Karpas-422 (cell line): ENCODE results near the gene SHISAL1. TPM values are rescaled to one million over a fixed set of nuclear protein-coding genes. Genes with fewer than 3 reads are reported as not detected.

Source experiments
- DNase-seq: peaks from one replicate; pipeline ENCODE4 v3.0.0-alpha.2; 2015
- H2AFZ ChIP-seq: fragments of 200-600 bp; sonication (generic); 2 replicates; pipeline ENCODE4 v1.6.1; 2014; ENCODE audit warnings: antibody characterized with exemption, low read length, mixed read lengths
- H3K27ac ChIP-seq: fragments of 200-600 bp; sonication (generic); 2 replicates; pipeline ENCODE4 v1.5.1; 2014; ENCODE audit warnings: mild to moderate bottlenecking, low read length, moderate library complexity
- H3K27me3 ChIP-seq: fragments of 200-600 bp; sonication (generic); 2 replicates; pipeline ENCODE4 v1.6.1; 2014; ENCODE audit warnings: low read length, mixed read lengths
- H3K36me3 ChIP-seq: fragments of 200-600 bp; sonication (generic); 2 replicates; pipeline ENCODE4 v1.6.1; 2014; ENCODE audit warnings: low read length, mixed read lengths; ENCODE audit not compliant: insufficient read depth
- H3K4me1 ChIP-seq: fragments of 200-600 bp; sonication (generic); 2 replicates; pipeline ENCODE4 v1.6.1; 2014; ENCODE audit warnings: mild to moderate bottlenecking, low read length, mixed read lengths
- H3K4me2 ChIP-seq: fragments of 200-600 bp; sonication (generic); 2 replicates; pipeline ENCODE4 v1.6.1; 2014; ENCODE audit warnings: low read length, low read depth, mild to moderate bottlenecking; ENCODE audit not compliant: poor library complexity, severe bottlenecking
- H3K4me3 ChIP-seq: fragments of 200-600 bp; sonication (generic); 2 replicates; pipeline ENCODE4 v1.5.1; 2014; ENCODE audit warnings: mild to moderate bottlenecking, antibody characterized with exemption, low read length, mixed read lengths
- H3K79me2 ChIP-seq: fragments of 200-600 bp; sonication (generic); 2 replicates; pipeline ENCODE4 v1.6.1; 2014; ENCODE audit warnings: mild to moderate bottlenecking, low read length, mixed read lengths
- H3K9ac ChIP-seq: fragments of 200-600 bp; sonication (generic); 2 replicates; pipeline ENCODE4 v1.6.0; 2014; ENCODE audit warnings: low read length
- H3K9me2 ChIP-seq: fragments of 200-600 bp; sonication (generic), shearing (Covaris generic); replicated peaks from 2 replicates; pipeline ENCODE4 v1.6.0; 2014; ENCODE audit warnings: mild to moderate bottlenecking, low read length, moderate library complexity; ENCODE audit not compliant: insufficient read depth
- H3K9me3 ChIP-seq: fragments of 300-700, 200-600 bp; sonication (generic); 2 replicates; pipeline ENCODE4 v1.6.1; 2014; ENCODE audit warnings: low read length, mixed read lengths
- H4K20me1 ChIP-seq: fragments of 200-600 bp; sonication (generic); 2 replicates; pipeline ENCODE4 v1.6.1; 2014; ENCODE audit warnings: mild to moderate bottlenecking, antibody characterized with exemption, low read length, low read depth; ENCODE audit not compliant: insufficient read depth
- total RNA-seq: library from RNA; depleted of rRNA; stranded (reverse); fragments of >200 nt; shearing (Covaris generic); gene quantifications from 2 replicates; pipeline ENCODE4 v1.2.3, GENCODE V29; 2014; ENCODE audit warnings: low replicate concordance

SHISAL1 gene
- total RNA-seq, 1 experiment from 2014 or later = not detected

GRCh38 chr22:44220727-44221680, 91.7 kb downstream of the SHISAL1 start:
- no peak for DNase-seq
- Histone ChIP-seq H3K36me3 (no peaks in the 10 kb centered on the region), H3K4me2 (no peak overlapping the region), H4K20me1 (no peaks in the 10 kb centered on the region), H3K4me3 (no peak overlapping the region), H3K9ac (no peak overlapping the region), H3K79me2 (no peaks in the 10 kb centered on the region), H3K9me2 (no peaks in the 10 kb centered on the region), H2AFZ (no peak overlapping the region), H3K4me1 (no peaks in the 10 kb centered on the region), H3K27me3 (no peaks in the 10 kb centered on the region), H3K27ac (no peak overlapping the region), H3K9me3 (no peaks in the 10 kb centered on the region)

- Histone ChIP-seq H4K20me1 (no peaks in the 10 kb centered on the region), H3K27ac (no peak overlapping the region), H3K4me2 (no peak overlapping the region), H3K9me2 (no peaks in the 10 kb centered on the region), H3K4me3 (no peak overlapping the region), H2AFZ (no peak overlapping the region), H3K4me1 (no peaks in the 10 kb centered on the region), H3K9me3 (no peaks in the 10 kb centered on the region), H3K9ac (no peak overlapping the region), H3K79me2 (no peaks in the 10 kb centered on the region), H3K36me3 (no peaks in the 10 kb centered on the region), H3K27me3 (no peaks in the 10 kb centered on the region)
- no peak for DNase-seq
These were observed 93.5 kb downstream of the SHISAL1 start for GRCh38 chr22:44219101-44219870.

GRCh38 chr22:44218071-44218470, 94.7 kb downstream of the SHISAL1 start:
- Histone ChIP-seq H3K9me2 (no peaks in the 10 kb centered on the region), H3K27me3 (no peaks in the 10 kb centered on the region), H3K27ac (no peak overlapping the region), H3K4me3 (no peak overlapping the region), H2AFZ (no peak overlapping the region), H4K20me1 (no peaks in the 10 kb centered on the region), H3K9ac (no peak overlapping the region), H3K4me1 (no peaks in the 10 kb centered on the region), H3K36me3 (no peaks in the 10 kb centered on the region), H3K9me3 (no peaks in the 10 kb centered on the region), H3K4me2 (no peak overlapping the region), H3K79me2 (no peaks in the 10 kb centered on the region)
- no peak for DNase-seq

- no peak overlapping the region for H3K4me2 ChIP-seq
- no peaks in the 10 kb centered on the region for H3K27me3 ChIP-seq
- DNase-seq = no peak
- no peaks in the 10 kb centered on the region for H3K9me2 ChIP-seq
- no peaks in the 10 kb centered on the region for H3K4me1 ChIP-seq
- no peak overlapping the region for H3K27ac ChIP-seq
- H3K36me3 ChIP-seq = no peaks in the 10 kb centered on the region
- no peaks in the 10 kb centered on the region for H4K20me1 ChIP-seq
- no peaks in the 10 kb centered on the region for H3K79me2 ChIP-seq
- no peak overlapping the region for H3K9ac ChIP-seq
- no peaks in the 10 kb centered on the region for H3K9me3 ChIP-seq
- H2AFZ ChIP-seq = no peak overlapping the region
- no peak overlapping the region for H3K4me3 ChIP-seq
These were observed 95.4 kb downstream of the SHISAL1 start for GRCh38 chr22:44217346-44217745.

- Histone ChIP-seq H4K20me1 (no peaks in the 10 kb centered on the region), H3K27me3 (no peaks in the 10 kb centered on the region), H3K79me2 (no peaks in the 10 kb centered on the region), H3K4me2 (no peak overlapping the region), H2AFZ (no peak overlapping the region), H3K9ac (no peak overlapping the region), H3K4me1 (peaks cover 3% of the 10 kb centered on the region; the same call in 1 of the 2 replicates), H3K36me3 (no peaks in the 10 kb centered on the region), H3K9me3 (no peaks in the 10 kb centered on the region), H3K4me3 (no peak overlapping the region), H3K27ac (no peak overlapping the region), H3K9me2 (no peaks in the 10 kb centered on the region)
- DNase-seq = no peak
These were observed 97.5 kb downstream of the SHISAL1 start for GRCh38 chr22:44215287-44215686.

GRCh38 chr22:44214764-44215163, 98.0 kb downstream of the SHISAL1 start:
- DNase-seq = no peak
- Histone ChIP-seq H3K9me2 (no peaks in the 10 kb centered on the region), H3K4me2 (no peak overlapping the region), H3K9ac (no peak overlapping the region), H3K79me2 (no peaks in the 10 kb centered on the region), H3K27me3 (no peaks in the 10 kb centered on the region), H3K4me1 (peaks cover 3% of the 10 kb centered on the region; the same call in 1 of the 2 replicates), H4K20me1 (no peaks in the 10 kb centered on the region), H3K36me3 (no peaks in the 10 kb centered on the region), H2AFZ (no peak overlapping the region), H3K9me3 (no peaks in the 10 kb centered on the region), H3K4me3 (no peak overlapping the region), H3K27ac (no peak overlapping the region)

GRCh38 chr22:44214187-44214586, 98.6 kb downstream of the SHISAL1 start:
- H3K9ac ChIP-seq = no peak overlapping the region
- no peaks in the 10 kb centered on the region for H3K27me3 ChIP-seq
- H4K20me1 ChIP-seq = no peaks in the 10 kb centered on the region
- no peaks in the 10 kb centered on the region for H3K36me3 ChIP-seq
- no peak overlapping the region for H2AFZ ChIP-seq
- no peak overlapping the region for H3K4me2 ChIP-seq
- H3K9me3 ChIP-seq = no peaks in the 10 kb centered on the region
- H3K4me3 ChIP-seq = no peak overlapping the region
- no peaks in the 10 kb centered on the region for H3K79me2 ChIP-seq
- H3K9me2 ChIP-seq = no peaks in the 10 kb centered on the region
- no peak overlapping the region for H3K27ac ChIP-seq
- peaks cover 3% of the 10 kb centered on the region; the same call in 1 of the 2 replicates for H3K4me1 ChIP-seq
- no peak for DNase-seq

GRCh38 chr22:44213489-44214043, 99.2 kb downstream of the SHISAL1 start:
- H3K9me2 ChIP-seq = no peaks in the 10 kb centered on the region
- peaks cover 8% of the 10 kb centered on the region for H3K4me1 ChIP-seq
- no peak overlapping the region for H3K4me3 ChIP-seq
- no peaks in the 10 kb centered on the region for H3K9me3 ChIP-seq
- no peak for DNase-seq
- no peaks in the 10 kb centered on the region for H3K79me2 ChIP-seq
- no peak overlapping the region for H3K9ac ChIP-seq
- H3K36me3 ChIP-seq = no peaks in the 10 kb centered on the region
- no peak overlapping the region for H3K27ac ChIP-seq
- no peaks in the 10 kb centered on the region for H3K27me3 ChIP-seq
- H4K20me1 ChIP-seq = no peaks in the 10 kb centered on the region
- H2AFZ ChIP-seq = no peak overlapping the region
- H3K4me2 ChIP-seq = no peak overlapping the region
